B cell (primary cell): ENCODE data around the gene FASTKD2.

Experiments used
- EZH2 ChIP-seq: IDR thresholded peaks from 2 replicates; pipeline ENCODE4 v1.6.1; 2012; ENCODE audit warnings: borderline replicate concordance, low read depth, mild to moderate bottlenecking, moderate library complexity, low read length; ENCODE audit not compliant: insufficient read depth, poor library complexity, severe bottlenecking
- TF ChIP-seq, protein P1 (sequence below): fragments of 200-600 bp; IDR thresholded peaks from one replicate; pipeline ENCODE4 v1.8.0; 2022; ENCODE audit warnings: antibody characterized with exemption, mild to moderate bottlenecking

- TF ChIP-seq, protein P1, sequence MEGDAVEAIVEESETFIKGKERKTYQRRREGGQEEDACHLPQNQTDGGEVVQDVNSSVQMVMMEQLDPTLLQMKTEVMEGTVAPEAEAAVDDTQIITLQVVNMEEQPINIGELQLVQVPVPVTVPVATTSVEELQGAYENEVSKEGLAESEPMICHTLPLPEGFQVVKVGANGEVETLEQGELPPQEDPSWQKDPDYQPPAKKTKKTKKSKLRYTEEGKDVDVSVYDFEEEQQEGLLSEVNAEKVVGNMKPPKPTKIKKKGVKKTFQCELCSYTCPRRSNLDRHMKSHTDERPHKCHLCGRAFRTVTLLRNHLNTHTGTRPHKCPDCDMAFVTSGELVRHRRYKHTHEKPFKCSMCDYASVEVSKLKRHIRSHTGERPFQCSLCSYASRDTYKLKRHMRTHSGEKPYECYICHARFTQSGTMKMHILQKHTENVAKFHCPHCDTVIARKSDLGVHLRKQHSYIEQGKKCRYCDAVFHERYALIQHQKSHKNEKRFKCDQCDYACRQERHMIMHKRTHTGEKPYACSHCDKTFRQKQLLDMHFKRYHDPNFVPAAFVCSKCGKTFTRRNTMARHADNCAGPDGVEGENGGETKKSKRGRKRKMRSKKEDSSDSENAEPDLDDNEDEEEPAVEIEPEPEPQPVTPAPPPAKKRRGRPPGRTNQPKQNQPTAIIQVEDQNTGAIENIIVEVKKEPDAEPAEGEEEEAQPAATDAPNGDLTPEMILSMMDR: no peak
- no peak for TF ChIP-seq EZH2
These were observed 37.5 kb downstream of the FASTKD2 start for GRCh38 chr2:206802654-206803514.
